ENCODE data around the gene DSG2.

Gene DSG2

GRCh38 chr18:31581498-31582197 is 83.7 kb downstream of the DSG2 start:
- H3K4me3 ChIP-seq (ENCODE audit: low read depth, low read length) = no peak overlapping the region
- TF ChIP-seq CTCF (IDR thresholded peaks at IDR 0.05; ENCODE audit: insufficient read depth, low read depth, low read length, missing control alignments) = no peak
- no peak for DNase-seq (ENCODE audit: low read depth)

- H3K4me3 ChIP-seq (ENCODE audit: low read depth, low read length) = no peak overlapping the region
- no peak for DNase-seq (ENCODE audit: low read depth)
- no peak for TF ChIP-seq CTCF (IDR thresholded peaks at IDR 0.05; ENCODE audit: insufficient read depth, low read depth, low read length, missing control alignments)
Observed at GRCh38 chr18:31583185-31583854, 85.3 kb downstream of the DSG2 start.

- no peak overlapping the region for H3K4me3 ChIP-seq (ENCODE audit: low read depth, low read length)
- no peak for TF ChIP-seq CTCF (IDR thresholded peaks at IDR 0.05; ENCODE audit: insufficient read depth, low read depth, low read length, missing control alignments)
- DNase-seq (ENCODE audit: low read depth) = no peak
Observed at GRCh38 chr18:31585991-31586390, 88.0 kb downstream of the DSG2 start.

- DNase-seq (ENCODE audit: low read depth) = no peak
- no peak for TF ChIP-seq CTCF (IDR thresholded peaks at IDR 0.05; ENCODE audit: insufficient read depth, low read depth, low read length, missing control alignments)
- H3K4me3 ChIP-seq (ENCODE audit: low read depth, low read length) = no peak overlapping the region
Observed at GRCh38 chr18:31586616-31587015, 88.6 kb downstream of the DSG2 start.

GRCh38 chr18:31587529-31587928 is 89.6 kb downstream of the DSG2 start:
- DNase-seq (ENCODE audit: low read depth) = no peak
- no peak overlapping the region for H3K4me3 ChIP-seq (ENCODE audit: low read depth, low read length)
- no peak for TF ChIP-seq CTCF (IDR thresholded peaks at IDR 0.05; ENCODE audit: insufficient read depth, low read depth, low read length, missing control alignments)

- no peak for TF ChIP-seq CTCF (IDR thresholded peaks at IDR 0.05; ENCODE audit: insufficient read depth, low read depth, low read length, missing control alignments)
- DNase-seq (ENCODE audit: low read depth) = no peak
- H3K4me3 ChIP-seq (ENCODE audit: low read depth, low read length) = no peak overlapping the region
Observed at GRCh38 chr18:31590570-31590969, 92.6 kb downstream of the DSG2 start.

Data from GM12865 (cell line).